ENCODE results near the gene CPM.
"Not testable (repeated sequence)": the region's sequence is repeated elsewhere in the genome, so short reads cannot be mapped to it uniquely, and the experiment has no call there.

The CPM gene

GRCh38 chr12:68807576-68808387, 125.2 kb downstream of the CPM start, which contains the start of gene MDM2:
Gene MDM2 (plus strand): TSS chr12:68808177. CDS start chr12:68808478, 301 bp downstream.
- DNase-seq (ENCODE audit: low read depth in 3 of 3), result peak; percentile 87 to 88 (median 88)

GRCh38 chr12:68807274-68807575, 125.7 kb downstream of the CPM start:
- DNase-seq (ENCODE audit: low read depth in 3 of 3), result peak in 1 of 3 donors; percentile 13

- DNase-seq (ENCODE audit: low read depth in 3 of 3), result no peak
Observed at GRCh38 chr12:68806488-68807237, 126.3 kb downstream of the CPM start.

DNA sequence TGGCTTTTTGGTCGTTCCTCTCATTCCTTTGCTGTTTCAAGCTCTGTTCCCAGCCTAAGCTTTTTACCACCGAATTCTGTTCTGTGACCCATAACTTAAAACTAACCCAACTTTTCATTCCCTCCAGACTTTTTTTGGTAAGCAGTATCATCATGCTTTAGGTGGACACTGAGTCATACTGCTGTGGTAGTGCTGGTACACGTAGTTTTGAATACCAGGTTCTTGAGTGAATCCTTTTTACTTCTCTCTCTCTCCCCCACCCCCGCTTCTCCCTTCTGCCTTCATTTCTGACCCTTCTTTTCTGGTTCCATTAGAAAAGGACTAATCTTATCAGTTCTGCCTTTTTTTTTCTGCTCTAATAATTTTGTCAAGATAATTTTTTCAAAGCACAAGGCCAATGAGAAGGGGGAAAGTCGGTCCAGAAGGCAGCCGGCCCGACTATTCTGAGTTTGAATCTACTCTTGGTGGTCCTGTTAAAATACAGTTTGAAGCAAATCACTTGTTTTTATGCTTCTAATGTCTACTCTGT, 127.3 kb downstream of the CPM start:
- DNase-seq (ENCODE audit: low read depth in 3 of 3), result no peak

DNA sequence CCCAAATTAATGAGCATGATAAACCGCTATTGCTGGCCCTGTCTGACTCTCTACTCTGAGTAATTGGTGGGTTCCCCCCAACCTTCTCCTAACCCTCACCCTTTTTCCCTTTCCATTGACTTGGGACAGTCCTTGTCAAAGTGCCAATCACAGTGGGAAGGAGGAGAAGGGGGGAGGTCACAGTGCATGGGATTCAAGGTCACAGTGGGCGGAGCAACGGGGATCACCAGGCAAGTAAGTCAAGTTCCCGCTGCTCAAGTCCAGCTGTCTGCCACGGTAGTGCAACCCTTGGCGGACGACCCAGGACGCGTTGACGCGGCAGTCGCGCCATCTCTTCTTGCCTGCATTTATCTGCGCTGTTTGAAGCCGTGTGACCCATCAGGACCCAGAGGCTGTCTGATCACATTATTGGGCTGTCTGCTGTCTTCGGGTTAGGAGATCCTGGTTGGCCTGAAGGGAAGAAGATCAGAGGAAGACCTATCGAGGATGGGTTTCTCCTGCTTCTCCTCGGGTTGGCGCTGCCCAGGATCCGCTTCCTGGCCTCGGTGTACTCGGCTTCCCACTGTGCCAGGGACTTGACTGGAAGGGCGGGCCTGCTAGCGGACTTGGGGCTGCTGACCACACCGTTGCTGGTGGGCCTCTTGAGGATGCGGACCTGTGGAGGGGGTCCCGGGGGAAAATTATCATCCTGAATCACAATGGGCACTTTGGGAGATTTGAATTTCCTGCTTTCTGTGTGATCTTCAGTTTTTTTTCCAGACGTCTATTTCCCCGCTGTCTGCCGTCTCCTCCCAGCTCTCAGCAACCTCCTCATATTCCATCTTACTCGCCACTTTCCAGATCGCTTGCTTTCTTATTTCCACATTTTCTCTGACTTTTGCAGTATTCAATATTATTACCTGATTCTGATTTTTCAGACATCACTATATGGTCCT, 128.0 kb downstream of the CPM start:
- no peak for DNase-seq (ENCODE audit: low read depth in 3 of 3)

GRCh38 chr12:68803948-68804656, 128.9 kb downstream of the CPM start:
- DNase-seq (ENCODE audit: low read depth in 3 of 3), result no peak

GRCh38 chr12:68802911-68803651, 129.9 kb downstream of the CPM start:
- not testable (repeated sequence) for DNase-seq (ENCODE audit: low read depth in 3 of 3)

- DNase-seq (ENCODE audit: low read depth in 3 of 3), result not testable (repeated sequence)
Observed at GRCh38 chr12:68802372-68802745, 130.6 kb downstream of the CPM start.
